GM12874 (cell line): ENCODE data around the gene PDE8B.

Experiments used
- TF ChIP-seq, protein P1 (sequence below): IDR thresholded peaks from 2 replicates; pipeline ENCODE4 v1.5.1; 2011; ENCODE audit warnings: low read depth, mild to moderate bottlenecking, control low read depth, low read length, moderate library complexity; ENCODE audit not compliant: insufficient read depth

The PDE8B gene

DNA sequence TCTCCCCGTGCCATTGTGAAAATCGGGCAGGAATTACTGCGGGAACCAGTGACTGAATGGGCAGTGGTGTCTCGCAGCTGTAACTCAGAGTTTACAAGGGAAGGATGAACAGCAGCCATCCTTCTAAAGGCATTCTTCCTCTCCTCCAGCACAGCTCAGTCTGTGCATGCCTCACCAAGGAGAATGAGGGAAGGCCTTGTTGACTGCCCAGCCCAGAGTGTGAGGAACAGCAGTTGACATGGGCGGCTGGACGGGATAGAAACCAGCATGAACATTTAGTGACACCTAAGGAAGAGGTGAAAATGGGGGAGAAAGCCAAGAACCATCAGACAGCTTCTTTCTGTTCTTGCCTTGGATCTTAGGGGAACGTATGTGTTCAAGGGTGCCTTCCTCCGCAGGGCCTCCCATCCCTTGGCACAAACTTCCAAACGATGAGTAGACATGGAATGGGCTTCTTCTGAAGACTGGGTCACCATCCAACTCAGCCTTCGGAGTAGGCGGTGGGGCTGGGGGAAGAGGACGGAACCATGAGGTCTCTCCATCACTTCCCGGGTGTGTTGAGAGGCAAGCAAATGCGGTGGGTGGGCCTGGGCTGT is 887 bp upstream of the PDE8B start:
- TF ChIP-seq, protein P1, sequence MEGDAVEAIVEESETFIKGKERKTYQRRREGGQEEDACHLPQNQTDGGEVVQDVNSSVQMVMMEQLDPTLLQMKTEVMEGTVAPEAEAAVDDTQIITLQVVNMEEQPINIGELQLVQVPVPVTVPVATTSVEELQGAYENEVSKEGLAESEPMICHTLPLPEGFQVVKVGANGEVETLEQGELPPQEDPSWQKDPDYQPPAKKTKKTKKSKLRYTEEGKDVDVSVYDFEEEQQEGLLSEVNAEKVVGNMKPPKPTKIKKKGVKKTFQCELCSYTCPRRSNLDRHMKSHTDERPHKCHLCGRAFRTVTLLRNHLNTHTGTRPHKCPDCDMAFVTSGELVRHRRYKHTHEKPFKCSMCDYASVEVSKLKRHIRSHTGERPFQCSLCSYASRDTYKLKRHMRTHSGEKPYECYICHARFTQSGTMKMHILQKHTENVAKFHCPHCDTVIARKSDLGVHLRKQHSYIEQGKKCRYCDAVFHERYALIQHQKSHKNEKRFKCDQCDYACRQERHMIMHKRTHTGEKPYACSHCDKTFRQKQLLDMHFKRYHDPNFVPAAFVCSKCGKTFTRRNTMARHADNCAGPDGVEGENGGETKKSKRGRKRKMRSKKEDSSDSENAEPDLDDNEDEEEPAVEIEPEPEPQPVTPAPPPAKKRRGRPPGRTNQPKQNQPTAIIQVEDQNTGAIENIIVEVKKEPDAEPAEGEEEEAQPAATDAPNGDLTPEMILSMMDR: no peak

DNA sequence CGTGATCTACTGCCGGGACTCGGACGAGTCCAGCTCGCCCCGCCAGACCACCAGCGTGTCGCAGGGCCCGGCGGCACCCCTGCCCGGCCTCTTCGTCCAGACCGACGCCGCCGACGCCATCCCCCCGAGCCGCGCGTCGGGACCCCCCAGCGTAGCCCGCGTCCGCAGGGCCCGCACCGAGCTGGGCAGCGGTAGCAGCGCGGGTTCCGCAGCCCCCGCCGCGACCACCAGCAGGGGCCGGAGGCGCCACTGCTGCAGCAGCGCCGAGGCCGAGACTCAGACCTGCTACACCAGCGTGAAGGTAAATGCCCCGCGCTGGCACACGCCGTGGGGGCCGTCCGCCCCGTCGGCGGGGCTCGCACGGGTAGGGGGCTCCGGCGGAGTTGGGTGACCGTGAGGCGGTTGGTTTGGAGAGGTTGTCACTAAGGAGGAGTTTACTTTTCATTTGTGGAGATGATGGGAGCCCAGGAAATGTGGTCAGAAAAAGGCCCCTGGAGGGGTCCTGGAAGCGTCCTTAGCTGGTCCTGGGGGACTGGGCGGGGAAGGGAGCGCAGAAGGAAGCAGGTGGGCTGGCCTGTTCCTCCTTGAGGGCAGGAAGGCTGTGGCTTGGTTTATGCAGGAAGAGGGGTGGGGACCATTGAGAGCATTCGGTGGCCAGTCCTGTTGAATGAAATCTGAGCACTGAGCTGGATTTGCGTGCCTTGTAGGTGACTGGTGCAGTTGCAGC is 647 bp downstream of the PDE8B start:
- TF ChIP-seq, protein P1: no peak

DNA sequence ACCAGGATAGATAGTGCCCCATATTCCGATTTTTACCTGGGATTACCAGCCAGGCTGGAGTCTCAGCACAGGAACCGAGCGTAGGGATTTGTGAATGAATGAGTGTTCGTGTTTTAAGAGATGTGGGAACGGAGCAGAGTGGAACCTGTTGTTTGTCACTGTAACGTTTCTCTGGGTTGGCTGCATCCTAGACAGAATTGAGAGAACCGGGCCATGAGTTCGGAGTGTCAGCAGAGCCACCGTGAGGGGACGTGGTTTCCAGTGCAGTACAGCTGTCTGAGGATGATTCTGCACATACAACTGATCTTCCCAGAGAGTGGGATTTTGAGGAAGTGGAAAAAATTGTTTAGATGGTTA is 1.2 kb downstream of the PDE8B start:
- TF ChIP-seq, protein P1: no peak

DNA sequence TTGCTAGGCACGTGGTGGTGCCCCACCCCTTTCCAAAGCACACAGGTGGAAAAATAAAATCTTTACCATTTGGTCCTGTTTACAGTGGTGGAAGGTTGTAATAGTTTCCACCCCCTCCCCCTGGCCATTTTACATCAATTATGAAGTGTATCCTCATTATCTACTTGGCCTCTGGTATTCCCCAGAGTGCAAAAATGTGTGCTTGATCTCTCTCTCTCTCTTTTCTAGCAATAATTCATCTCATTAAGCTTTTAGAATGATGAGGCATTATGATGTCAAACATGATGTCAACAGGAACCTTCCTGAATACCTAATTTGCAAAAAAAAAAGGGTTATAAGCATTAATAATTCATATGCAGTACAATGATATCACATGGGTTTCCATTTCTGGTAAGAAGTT is 3.1 kb downstream of the PDE8B start:
- TF ChIP-seq, protein P1: no peak

DNA sequence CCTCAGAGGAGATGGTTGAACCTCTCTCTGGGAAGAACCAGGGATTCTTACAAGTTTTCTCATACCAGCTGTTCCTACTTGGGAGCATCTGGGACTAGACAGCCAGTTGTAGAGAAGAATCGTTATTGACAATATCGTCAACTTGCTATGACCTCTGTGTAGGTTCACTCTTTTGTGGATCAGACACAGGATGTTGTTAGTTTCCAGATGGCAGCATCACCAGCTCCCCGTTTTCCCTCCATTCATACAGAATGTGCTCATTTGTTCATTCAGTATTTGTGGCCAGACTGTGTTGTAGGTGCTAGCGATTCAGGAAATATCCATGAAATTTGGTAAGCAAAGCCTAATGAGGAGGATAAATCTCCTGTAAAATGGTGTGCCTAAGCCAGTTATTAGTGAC is 3.7 kb downstream of the PDE8B start:
- TF ChIP-seq, protein P1: no peak

DNA sequence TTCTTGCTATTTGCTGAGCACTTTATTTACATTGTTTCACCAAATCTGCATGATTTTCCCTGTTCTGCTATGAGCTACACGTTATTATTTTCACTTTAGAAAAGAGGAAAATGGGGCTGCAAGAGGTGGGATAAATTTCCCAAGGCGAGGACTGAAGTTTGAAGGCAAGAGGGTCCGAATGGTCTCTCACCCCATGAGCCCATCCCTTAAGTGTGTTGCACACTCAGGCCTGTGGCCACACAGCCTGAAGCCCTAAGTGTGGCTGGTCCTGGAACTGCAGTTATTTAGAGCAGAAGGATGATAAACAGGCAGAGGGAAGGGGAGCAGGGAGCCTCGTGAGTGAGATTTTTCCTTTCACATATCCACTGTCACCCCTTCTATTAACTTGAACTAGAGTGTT is 7.8 kb downstream of the PDE8B start:
- TF ChIP-seq, protein P1: no peak; the same call in 1 of the 2 replicates

DNA sequence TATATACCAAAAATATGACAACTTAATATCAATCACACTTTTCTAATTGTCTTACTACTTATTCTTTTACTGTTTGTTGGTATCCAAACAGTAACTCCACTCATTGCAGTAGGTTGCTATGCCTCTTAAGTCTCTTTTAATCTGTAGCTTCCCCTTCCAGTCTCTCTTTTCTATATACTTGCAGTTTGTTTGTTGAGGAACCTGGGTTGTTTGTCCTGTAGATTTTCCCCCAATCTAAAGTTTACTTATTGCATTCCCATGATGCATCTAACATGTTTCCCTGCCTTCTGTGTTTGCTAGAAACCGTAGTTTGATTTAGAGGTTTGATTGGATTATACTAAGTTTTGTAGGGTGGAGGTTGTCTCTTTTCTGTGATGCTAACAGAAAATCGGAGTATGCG is 10.6 kb downstream of the PDE8B start:
- TF ChIP-seq, protein P1: no peak
